NOMO-1 (cell line): ENCODE measurements around the gene PDE4D.

Experiments used
- DNase-seq, 2 experiments: peaks; one replicate each; lab custom pipeline; 2025; ENCODE audit not compliant: unreplicated experiment in 2 of 2; lab: John Stamatoyannopoulos, UW

The PDE4D gene

DNA sequence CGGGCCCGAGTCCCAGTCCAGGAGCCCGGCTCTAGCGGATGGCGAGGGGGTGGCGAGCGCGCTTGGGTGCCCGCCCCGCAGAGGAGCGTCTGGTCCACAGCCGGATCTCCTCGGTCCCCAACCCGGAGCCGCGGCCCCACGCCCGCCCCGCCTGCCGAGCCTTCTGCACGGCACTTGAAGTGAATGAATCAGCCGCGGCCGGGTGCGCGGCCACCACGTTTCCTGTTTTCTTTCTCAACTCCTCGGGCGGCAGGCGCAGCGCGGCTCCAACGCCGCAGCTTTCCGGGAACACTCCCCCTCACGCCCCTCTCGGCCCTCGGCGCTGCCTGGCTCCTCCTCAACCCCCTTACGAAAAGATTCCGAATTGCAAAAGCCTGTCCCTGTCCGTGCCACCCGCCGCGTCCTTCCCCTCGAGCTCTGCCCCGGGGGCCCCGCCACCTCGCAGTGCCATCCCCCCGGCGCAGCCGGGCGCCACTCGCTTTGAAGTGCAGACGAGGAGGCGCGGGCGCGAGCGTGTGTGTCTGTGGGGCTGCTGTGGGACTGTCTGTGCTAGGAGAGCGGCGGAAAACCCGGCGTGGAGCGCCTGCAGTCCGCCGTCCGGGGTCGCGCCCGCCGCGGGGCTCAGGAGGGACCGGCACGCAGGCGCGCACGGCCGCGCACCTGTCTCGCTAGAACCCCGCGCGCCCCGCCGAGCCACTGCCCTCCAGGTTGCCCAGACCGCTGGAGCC is 854.1 kb downstream of the PDE4D start:
- DNase-seq: peak; percentile 77 to 92

DNA sequence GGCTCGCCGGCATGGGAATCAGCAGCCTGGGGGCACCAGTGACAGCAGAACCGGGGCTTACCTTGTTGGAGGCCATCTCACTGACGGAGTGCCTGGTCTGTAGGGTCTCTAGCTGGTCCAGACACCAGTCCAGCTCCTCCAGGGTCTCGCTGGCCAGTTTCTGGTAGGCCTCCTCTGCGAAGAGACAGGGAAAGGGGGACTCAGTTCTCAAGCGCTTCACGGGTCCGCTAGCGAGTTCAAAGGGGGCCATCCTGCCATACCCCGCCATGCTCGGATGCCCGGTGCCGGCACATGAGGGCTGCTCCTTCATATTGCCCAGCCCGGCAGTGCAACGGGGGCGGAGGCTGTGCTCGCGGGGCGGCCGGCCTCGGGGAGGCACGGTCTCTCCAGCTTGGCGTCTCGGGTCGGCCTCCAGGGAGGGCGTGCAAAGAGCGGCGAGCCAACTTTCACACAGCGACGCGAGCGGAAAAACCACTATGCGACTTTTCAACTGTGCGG is 854.7 kb downstream of the PDE4D start:
- DNase-seq: peak in 1 of 2 experiments; percentile 46

- DNase-seq: no peak
Observed at GRCh38 chr5:59037941-59038797, 855.4 kb downstream of the PDE4D start.

DNA sequence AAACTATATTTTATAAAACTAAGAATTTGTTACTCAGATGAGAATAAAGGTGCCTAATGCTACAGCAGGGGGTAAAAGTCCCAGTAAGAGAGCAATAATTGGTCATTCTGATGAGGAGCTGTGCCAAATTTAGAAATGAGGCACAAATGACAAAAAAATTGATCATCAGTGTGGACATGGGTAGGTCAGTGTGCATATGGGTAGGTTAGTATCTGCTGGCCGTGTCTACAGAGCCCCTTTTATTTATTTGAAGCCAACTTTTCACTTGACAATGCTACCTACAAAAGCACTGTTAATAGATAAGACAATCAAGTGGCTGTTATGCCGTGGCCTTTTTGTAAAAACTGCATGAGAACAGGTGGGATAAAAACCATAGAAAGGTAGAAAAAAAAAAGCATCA is 856.1 kb downstream of the PDE4D start:
- no peak for DNase-seq

GRCh38 chr5:59037041-59037440 is 856.5 kb downstream of the PDE4D start:
- no peak for DNase-seq

DNA sequence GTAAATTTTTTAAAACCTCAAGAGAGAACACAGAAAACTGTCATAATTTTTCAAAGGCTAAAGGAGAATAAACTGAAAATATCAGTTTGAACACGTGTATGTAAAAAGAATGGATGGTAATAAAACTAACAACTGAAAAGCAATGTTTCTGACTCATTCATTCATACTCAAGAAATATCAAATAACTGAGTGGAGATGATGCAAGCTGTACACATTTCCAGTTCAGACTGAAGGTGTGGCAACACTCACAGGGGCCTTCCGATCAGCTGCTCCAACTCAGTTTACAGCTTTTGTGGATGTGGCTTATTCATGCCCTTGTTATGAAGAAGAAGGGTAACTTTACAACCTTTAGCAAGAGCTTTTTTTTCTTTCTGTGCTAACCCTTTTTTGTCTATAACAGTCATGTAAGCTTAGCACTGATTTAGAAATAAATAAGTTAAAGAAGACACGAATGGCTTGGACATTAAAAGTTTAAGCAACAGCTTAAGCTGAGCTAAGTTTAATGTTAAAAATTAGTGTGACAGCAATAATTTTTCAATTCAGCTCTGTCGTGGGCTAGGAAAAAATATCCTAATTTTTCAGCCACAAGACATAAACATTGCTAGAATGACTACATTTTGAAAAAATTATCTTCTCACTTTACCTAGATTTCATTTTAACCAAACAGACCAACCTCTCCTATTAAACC is 857.1 kb downstream of the PDE4D start:
- DNase-seq: peak; percentile 62 to 68

DNA sequence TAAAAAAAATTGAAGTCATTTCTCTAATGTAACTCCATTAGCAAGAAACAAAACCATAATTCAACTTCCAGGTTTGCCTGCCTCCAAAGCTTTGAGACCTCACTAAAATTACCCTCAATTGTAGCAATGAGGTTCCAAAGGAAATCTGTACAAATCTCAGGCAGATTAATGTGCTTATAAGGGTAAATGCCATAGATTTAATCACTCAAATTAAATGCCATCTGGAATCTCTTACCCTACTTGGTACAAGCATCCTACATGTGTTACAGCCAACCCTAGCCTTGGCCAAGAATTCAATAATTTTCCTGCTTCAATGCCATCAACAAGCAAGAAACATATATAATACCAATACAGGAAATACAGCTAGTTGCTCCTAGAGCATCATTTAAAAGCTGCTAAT is 857.8 kb downstream of the PDE4D start:
- no peak for DNase-seq

DNA sequence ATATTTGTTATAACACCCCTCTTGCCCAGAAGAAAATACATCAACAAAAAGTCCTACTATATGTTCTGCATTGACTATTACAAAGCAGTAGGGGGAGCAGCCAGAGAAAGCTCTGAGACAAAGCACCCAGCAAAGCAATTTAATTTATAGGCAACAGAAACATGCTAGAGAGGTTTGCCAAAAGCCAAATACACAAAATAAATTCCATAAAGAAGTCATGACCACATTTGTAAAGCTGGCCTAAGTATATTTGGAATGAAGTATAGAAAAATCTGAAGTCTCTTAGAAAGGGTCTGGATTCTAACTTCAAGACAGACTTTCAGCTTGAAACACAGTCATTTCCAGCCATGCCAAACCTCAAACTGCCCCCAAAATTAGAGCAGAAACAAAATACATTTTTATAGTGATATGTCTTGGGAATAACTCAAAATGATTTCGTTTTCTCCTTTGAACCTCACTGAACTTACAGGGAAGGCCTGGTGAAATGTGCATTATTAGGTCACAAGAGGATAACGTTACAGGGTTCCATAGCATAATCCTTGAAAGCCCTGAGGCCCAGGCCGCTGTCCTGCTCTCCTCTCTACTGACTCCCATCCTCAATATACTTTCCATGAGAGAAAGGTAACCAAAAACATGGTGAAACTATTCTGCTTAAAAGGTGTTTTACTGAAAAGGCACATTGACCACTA is 858.9 kb downstream of the PDE4D start:
- DNase-seq: peak in 1 of 2 experiments; percentile 51

GRCh38 chr5:59027145-59027907 is 866.2 kb downstream of the PDE4D start:
- no peak for DNase-seq

DNA sequence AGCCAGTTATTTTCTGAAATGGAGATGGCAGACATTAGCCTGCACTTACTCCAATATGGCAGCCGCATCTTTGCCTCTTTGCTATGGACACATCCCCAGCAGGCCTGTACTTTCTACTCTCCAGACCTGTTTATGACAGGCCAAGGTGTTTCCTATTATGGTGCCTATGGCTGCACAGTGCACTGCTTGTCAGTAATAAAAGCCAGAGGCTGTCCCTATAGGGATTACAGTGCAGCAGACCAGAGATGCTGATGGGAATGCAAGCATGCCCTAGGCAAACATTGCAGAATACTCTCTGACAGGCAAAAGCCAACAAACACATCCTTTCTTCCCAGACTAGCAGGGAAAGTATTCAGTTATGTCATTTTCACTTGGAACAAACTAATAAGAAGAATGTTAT is 867.8 kb downstream of the PDE4D start:
- no peak for DNase-seq

- DNase-seq: no peak
Observed at GRCh38 chr5:59021837-59022514, 871.5 kb downstream of the PDE4D start.

GRCh38 chr5:59021286-59021673 is 872.2 kb downstream of the PDE4D start:
- DNase-seq: no peak

- no peak for DNase-seq
Observed at GRCh38 chr5:59020611-59021285, 872.8 kb downstream of the PDE4D start.

DNA sequence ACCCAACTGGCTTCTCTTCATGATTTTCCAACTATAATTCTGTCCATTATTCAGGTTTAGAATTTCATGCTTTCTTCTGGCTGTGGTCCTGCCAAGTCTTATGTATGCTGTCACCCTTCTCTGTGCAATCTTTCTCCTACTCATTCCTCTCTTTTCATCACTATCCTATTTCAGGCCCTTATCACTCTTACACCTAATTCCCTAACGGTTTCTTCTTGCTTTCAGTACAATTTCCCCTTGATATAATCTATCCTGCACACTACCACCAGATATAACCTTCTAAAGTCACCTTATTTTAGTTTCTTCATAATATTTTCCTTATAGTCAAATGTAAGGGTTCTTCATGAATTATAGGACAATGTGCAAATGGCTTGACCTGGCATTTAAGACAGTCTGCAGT is 874.4 kb downstream of the PDE4D start:
- no peak for DNase-seq

DNA sequence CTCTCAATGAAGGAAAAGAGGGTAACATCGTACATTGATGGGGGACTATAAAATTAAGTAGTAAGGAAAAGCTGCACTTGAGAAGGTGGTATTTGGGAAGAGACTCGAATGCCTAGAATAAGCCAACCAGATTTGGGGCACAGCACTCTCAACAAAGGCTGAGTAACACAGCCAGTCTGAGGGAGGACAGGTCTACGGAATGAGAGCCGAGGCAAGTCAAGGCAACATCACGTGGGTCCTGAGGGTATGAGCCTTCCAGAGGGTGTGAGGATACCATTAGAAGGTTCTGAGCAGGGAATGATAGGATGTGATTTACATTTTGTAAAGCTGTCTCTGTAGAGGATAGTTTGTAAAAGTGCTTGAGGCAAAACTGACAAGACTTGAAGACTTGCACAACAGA is 876.6 kb downstream of the PDE4D start:
- DNase-seq: no peak

GRCh38 chr5:59008816-59009473 is 884.6 kb downstream of the PDE4D start:
- DNase-seq: no peak

DNA sequence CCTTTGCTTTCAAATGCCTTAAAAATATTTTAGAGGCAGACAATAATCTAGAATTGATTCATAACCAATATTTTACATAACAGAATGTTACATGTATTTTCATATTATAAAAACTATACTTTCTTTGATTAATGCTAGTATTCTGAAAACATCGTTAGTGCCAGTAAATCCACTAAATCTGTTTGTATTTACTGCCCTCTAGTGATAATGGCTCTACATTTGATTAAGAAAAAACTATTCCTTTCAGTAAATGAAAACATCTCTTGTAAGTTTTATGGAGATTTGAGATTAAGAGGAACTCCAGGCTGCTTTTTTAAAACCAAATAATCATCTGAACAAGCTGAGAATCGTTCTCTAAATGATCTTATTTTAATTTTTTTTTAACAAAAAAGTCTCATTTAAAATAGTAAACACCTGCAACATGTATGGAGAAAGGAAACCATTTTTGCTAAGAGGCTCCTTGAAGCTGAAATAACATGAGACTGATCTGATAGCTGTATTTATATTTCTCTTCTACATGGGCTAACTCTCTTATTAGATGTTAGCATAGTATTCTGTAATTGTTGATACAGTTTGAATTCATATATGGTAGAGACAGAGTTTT is 886.0 kb downstream of the PDE4D start:
- DNase-seq: peak in 1 of 2 experiments; percentile 17
